ENCODE measurements around the gene ADAMTS6. TPM values are rescaled to one million over a fixed set of nuclear protein-coding genes. Genes with fewer than 3 reads are reported as not detected.

ADAMTS6 gene
- total and polyA plus RNA-seq, 2 experiments from 2014 or later, result 3.4 to 21.0 TPM

DNA sequence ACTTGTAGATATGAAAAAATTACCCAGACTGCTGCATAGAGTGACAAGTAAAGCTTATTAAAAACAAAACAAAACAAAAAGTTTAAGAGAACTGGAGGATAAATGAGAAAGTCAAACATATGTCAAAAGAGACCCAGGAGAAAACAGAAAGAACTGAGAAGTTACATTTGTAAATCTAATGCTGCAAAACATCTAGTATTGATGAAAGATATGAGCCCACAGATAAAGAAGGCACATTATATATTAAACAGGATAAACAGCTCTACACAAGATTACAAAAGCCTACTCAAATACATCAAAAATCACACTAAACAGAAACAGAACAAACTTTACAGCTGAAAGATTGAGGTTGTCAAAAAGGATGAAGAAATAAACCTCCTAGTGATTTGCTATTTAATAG, 55.1 kb downstream of the ADAMTS6 start:
- no peak overlapping the region for H3K27ac ChIP-seq

DNA sequence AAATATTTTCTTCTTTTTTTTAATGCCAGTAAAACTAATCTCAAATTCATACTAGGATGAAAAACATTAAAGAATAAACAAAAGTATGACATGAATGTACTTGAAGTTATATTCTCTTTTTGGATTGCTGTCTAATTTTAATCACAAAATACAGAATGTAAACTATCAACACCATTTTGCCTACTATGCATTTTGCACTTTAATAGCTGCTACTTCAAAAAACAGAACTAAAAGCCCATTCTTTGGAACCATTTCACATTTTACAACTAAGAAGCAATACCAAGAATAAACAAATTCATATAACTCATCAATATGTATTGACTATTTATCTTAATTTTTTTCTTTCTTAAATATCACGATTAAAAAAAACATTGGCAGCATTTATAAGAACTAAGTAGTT, 58.1 kb downstream of the ADAMTS6 start:
- Histone ChIP-seq H2AFZ (no peak overlapping the region), H3K4me1 (ENCODE audit: insufficient read depth) (no peaks in the 10 kb centered on the region), H3K27me3 (no peaks in the 10 kb centered on the region), H4K20me1 (ENCODE audit: insufficient read depth, poor library complexity, severe bottlenecking) (no peaks in the 10 kb centered on the region), H3K4me3 (no peak overlapping the region), H3K4me2 (no peak overlapping the region), H3K36me3 (replicated peaks; ENCODE audit: insufficient read depth, low read depth) (no peaks in the 10 kb centered on the region), H3K27ac (no peak overlapping the region), H3K9me2 (replicated peaks; ENCODE audit: insufficient read depth) (no peaks in the 10 kb centered on the region), H3K79me2 (no peaks in the 10 kb centered on the region), H3K9me3 (ENCODE audit: low read depth) (peaks cover 2% of the 10 kb centered on the region)
- TF ChIP-seq, protein P1, sequence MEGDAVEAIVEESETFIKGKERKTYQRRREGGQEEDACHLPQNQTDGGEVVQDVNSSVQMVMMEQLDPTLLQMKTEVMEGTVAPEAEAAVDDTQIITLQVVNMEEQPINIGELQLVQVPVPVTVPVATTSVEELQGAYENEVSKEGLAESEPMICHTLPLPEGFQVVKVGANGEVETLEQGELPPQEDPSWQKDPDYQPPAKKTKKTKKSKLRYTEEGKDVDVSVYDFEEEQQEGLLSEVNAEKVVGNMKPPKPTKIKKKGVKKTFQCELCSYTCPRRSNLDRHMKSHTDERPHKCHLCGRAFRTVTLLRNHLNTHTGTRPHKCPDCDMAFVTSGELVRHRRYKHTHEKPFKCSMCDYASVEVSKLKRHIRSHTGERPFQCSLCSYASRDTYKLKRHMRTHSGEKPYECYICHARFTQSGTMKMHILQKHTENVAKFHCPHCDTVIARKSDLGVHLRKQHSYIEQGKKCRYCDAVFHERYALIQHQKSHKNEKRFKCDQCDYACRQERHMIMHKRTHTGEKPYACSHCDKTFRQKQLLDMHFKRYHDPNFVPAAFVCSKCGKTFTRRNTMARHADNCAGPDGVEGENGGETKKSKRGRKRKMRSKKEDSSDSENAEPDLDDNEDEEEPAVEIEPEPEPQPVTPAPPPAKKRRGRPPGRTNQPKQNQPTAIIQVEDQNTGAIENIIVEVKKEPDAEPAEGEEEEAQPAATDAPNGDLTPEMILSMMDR (IDR thresholded peaks at IDR 0.05; ENCODE audit: poor library complexity), result no peak
- TF ChIP-seq EZH2phosphoT487 (IDR thresholded peaks at IDR 0.05; ENCODE audit: low read depth, severe bottlenecking, unreplicated experiment), result no peak
- no peak for TF ChIP-seq EZH2 (IDR thresholded peaks at IDR 0.05; ENCODE audit: borderline replicate concordance)
- no peak for DNase-seq (ENCODE audit: low spot score)
- WGBS (ENCODE audit: low lambda C conversion rate, missing lambda C conversion rate), result 97% methylated on average over 1 of the region's 1 CpG

More for the DNA sequence above, 55.1 kb downstream of the ADAMTS6 start:
- Histone ChIP-seq H3K79me2 (no peaks in the 10 kb centered on the region), H3K4me3 (no peak overlapping the region), H3K27me3 (no peaks in the 10 kb centered on the region), H3K4me2 (no peak overlapping the region), H4K20me1 (ENCODE audit: insufficient read depth, poor library complexity, severe bottlenecking) (no peaks in the 10 kb centered on the region), H3K9me3 (ENCODE audit: low read depth) (no peaks in the 10 kb centered on the region), H2AFZ (no peak overlapping the region), H3K9me2 (replicated peaks; ENCODE audit: insufficient read depth) (no peaks in the 10 kb centered on the region), H3K36me3 (replicated peaks; ENCODE audit: insufficient read depth, low read depth) (no peaks in the 10 kb centered on the region), H3K4me1 (ENCODE audit: insufficient read depth) (no peaks in the 10 kb centered on the region)
- DNase-seq (ENCODE audit: low spot score), result no peak
- TF ChIP-seq, protein P1 (IDR thresholded peaks at IDR 0.05; ENCODE audit: poor library complexity), result no peak
- TF ChIP-seq EZH2 (IDR thresholded peaks at IDR 0.05; ENCODE audit: borderline replicate concordance) (no peak), EZH2phosphoT487 (IDR thresholded peaks at IDR 0.05; ENCODE audit: low read depth, severe bottlenecking, unreplicated experiment) (no peak)

DNA sequence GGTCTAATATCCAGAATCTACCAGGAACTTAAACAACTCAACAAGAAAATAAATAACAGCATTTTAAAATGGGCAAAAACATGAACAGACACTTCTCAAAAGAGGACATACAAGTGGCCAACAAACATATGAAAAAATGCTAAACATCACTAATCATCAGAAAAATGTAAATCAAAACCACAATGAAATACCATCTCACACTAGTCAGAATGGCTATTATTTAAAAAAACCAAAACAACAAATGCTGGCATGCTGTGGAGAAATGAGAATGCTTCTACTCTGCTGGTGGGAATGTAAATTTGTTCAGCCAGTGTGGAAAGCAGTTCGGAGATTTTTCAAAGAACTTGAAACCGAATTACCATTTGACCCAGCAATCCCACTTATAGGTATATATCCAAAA, 63.1 kb downstream of the ADAMTS6 start:
- no peak for DNase-seq (ENCODE audit: low spot score)
- H4K20me1 ChIP-seq (ENCODE audit: insufficient read depth, poor library complexity, severe bottlenecking), result no peaks in the 10 kb centered on the region
- H3K4me3 ChIP-seq, result no peak overlapping the region
- 88% methylated on average over 2 of the region's 2 CpGs for WGBS (ENCODE audit: low lambda C conversion rate, missing lambda C conversion rate)
- no peak overlapping the region for H3K27ac ChIP-seq
- H3K36me3 ChIP-seq (replicated peaks; ENCODE audit: insufficient read depth, low read depth), result no peaks in the 10 kb centered on the region
- H3K9me2 ChIP-seq (replicated peaks; ENCODE audit: insufficient read depth), result no peaks in the 10 kb centered on the region
- no peaks in the 10 kb centered on the region for H3K27me3 ChIP-seq
- peaks cover 11% of the 10 kb centered on the region for H3K9me3 ChIP-seq (ENCODE audit: low read depth)
- H3K79me2 ChIP-seq, result no peaks in the 10 kb centered on the region
- no peak overlapping the region for H2AFZ ChIP-seq
- H3K4me1 ChIP-seq (ENCODE audit: insufficient read depth), result no peaks in the 10 kb centered on the region
- no peak overlapping the region for H3K4me2 ChIP-seq
- TF ChIP-seq EZH2phosphoT487 (IDR thresholded peaks at IDR 0.05; ENCODE audit: low read depth, severe bottlenecking, unreplicated experiment), result no peak
- no peak for TF ChIP-seq EZH2 (IDR thresholded peaks at IDR 0.05; ENCODE audit: borderline replicate concordance)
- TF ChIP-seq, protein P1 (IDR thresholded peaks at IDR 0.05; ENCODE audit: poor library complexity), result no peak

- Histone ChIP-seq H3K9me2 (replicated peaks; ENCODE audit: insufficient read depth) (no peaks in the 10 kb centered on the region), H4K20me1 (ENCODE audit: insufficient read depth, poor library complexity, severe bottlenecking) (no peaks in the 10 kb centered on the region), H3K27ac (no peak overlapping the region), H2AFZ (no peak overlapping the region), H3K4me1 (ENCODE audit: insufficient read depth) (no peaks in the 10 kb centered on the region), H3K4me3 (no peak overlapping the region), H3K9me3 (ENCODE audit: low read depth) (peaks cover 11% of the 10 kb centered on the region), H3K4me2 (no peak overlapping the region), H3K36me3 (replicated peaks; ENCODE audit: insufficient read depth, low read depth) (no peaks in the 10 kb centered on the region), H3K79me2 (no peaks in the 10 kb centered on the region), H3K27me3 (no peaks in the 10 kb centered on the region)
- WGBS (ENCODE audit: low lambda C conversion rate, missing lambda C conversion rate), result 59% methylated on average over 2 of the region's 2 CpGs
- no peak for DNase-seq (ENCODE audit: low spot score)
- TF ChIP-seq EZH2 (IDR thresholded peaks at IDR 0.05; ENCODE audit: borderline replicate concordance) (no peak), EZH2phosphoT487 (IDR thresholded peaks at IDR 0.05; ENCODE audit: low read depth, severe bottlenecking, unreplicated experiment) (no peak)
- TF ChIP-seq, protein P1 (IDR thresholded peaks at IDR 0.05; ENCODE audit: poor library complexity), result no peak
Measured at GRCh38 chr5:65413822-65414221, 67.9 kb downstream of the ADAMTS6 start.

All from hepatocyte (in vitro differentiated cells).